ENCODE results near the gene PCED1A.

PCED1A gene

DNA sequence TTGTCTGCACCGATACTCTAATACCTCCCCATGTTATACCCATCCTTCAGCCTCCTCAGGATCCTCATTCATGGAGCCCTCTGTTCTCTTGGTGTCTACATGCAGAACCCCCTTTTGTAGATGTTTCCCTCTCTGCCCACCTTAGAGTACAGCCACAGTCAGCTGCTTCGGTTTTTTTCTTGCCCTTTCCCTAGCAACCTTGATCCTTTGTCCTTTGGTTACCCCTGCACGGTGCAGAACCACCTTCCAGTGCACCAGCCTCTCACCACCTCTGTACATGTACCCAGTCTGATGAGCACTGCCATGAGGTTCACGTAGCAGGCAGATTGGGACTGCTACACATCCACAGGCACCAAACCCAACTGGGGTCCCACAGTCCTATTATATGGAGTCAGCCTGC lies 7.3 kb upstream of the PCED1A start:
- TF ChIP-seq, protein P1, sequence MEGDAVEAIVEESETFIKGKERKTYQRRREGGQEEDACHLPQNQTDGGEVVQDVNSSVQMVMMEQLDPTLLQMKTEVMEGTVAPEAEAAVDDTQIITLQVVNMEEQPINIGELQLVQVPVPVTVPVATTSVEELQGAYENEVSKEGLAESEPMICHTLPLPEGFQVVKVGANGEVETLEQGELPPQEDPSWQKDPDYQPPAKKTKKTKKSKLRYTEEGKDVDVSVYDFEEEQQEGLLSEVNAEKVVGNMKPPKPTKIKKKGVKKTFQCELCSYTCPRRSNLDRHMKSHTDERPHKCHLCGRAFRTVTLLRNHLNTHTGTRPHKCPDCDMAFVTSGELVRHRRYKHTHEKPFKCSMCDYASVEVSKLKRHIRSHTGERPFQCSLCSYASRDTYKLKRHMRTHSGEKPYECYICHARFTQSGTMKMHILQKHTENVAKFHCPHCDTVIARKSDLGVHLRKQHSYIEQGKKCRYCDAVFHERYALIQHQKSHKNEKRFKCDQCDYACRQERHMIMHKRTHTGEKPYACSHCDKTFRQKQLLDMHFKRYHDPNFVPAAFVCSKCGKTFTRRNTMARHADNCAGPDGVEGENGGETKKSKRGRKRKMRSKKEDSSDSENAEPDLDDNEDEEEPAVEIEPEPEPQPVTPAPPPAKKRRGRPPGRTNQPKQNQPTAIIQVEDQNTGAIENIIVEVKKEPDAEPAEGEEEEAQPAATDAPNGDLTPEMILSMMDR (conservative IDR thresholded peaks at IDR 0.05; ENCODE audit: low read length), result no peak
- no peak for DNase-seq (ENCODE audit: low read depth)

GRCh38 chr20:2846698-2847097 lies 6.2 kb upstream of the PCED1A start:
- no peak for DNase-seq (ENCODE audit: low read depth)
- TF ChIP-seq, protein P1 (conservative IDR thresholded peaks at IDR 0.05; ENCODE audit: low read length), result no peak
- H3K4me3 ChIP-seq (ENCODE audit: low read length), result no peak overlapping the region

More for the DNA sequence above, 7.3 kb upstream of the PCED1A start:
- no peak overlapping the region for H3K4me3 ChIP-seq (ENCODE audit: low read length)

- no peak for DNase-seq (ENCODE audit: low read depth)
- TF ChIP-seq, protein P1 (conservative IDR thresholded peaks at IDR 0.05; ENCODE audit: low read length), result no peak
Observed at GRCh38 chr20:2845607-2846006, 5.2 kb upstream of the PCED1A start.

DNA sequence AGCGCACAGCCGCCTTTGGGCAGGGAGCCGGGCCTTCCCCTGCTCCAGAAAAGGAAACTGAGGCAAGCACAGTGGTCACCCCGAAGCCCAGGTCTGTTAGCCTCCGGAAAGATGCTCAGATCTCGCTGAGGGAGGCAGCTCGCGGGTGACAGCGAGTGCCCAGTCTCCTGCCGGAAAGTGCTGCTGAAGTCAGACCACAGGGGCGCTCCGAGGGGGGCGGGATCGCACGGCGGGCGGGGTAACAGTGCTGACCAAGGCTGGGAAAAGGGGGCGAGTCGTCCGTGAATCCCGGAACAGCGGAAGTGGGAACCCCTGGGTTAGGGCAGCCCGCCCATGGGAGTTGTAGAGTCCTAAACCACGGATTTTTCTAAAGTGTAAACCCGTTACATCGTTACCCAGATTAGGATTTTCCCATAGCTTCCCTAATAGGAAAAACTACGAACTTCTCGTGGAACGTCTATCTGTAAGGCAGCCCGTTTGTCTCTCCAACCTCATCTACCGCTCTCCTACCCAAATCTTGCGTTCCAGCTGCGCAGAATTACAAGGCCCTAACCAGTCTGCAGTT lies 594 bp upstream of the PCED1A start:
- TF ChIP-seq, protein P1 (conservative IDR thresholded peaks at IDR 0.05; ENCODE audit: low read length), result no peak
- peak; percentile 72 for DNase-seq (ENCODE audit: low read depth)
- peak overlapping the region; percentile 92 for H3K4me3 ChIP-seq (ENCODE audit: low read length)

More at GRCh38 chr20:2845607-2846006, 5.2 kb upstream of the PCED1A start:
- H3K4me3 ChIP-seq (ENCODE audit: low read length), result no peak overlapping the region

DNA sequence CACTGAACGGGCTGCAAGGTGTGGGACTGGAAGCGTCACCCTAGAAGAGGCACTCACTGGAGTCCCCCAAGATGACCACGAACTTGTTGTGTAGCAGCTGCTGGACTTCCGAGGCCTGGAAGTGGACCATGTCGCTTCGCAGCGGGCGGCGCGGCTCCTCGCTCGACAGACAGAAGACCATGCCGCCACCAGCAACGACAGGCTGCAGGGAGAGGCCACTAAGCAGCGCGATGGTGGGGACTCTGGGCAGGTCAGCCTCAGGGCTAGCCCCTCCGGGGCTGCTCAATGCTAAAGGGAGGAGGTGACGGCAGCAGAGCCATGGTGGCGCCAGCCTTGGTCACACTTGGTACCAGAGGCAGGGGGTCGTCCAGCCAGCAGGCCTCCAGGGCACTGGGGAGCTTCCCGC lies 720 bp downstream of the PCED1A start:
- DNase-seq (ENCODE audit: low read depth), result no peak
- H3K4me3 ChIP-seq (ENCODE audit: low read length), result peak overlapping the region; percentile 92
- TF ChIP-seq, protein P1 (conservative IDR thresholded peaks at IDR 0.05; ENCODE audit: low read length), result no peak

GRCh38 chr20:2838847-2839671 lies 1.4 kb downstream of the PCED1A start:
- TF ChIP-seq, protein P1 (conservative IDR thresholded peaks at IDR 0.05; ENCODE audit: low read length), result no peak
- no peak overlapping the region for H3K4me3 ChIP-seq (ENCODE audit: low read length)
- DNase-seq (ENCODE audit: low read depth), result no peak

Data from AG10803 (cell line).